ENCODE measurements around the gene CHRDL2.
"Not testable (repeated sequence)": the region's sequence is repeated elsewhere in the genome, so short reads cannot be mapped to it uniquely, and the experiment has no call there.

Gene CHRDL2

GRCh38 chr11:74669211-74670160 lies 61.7 kb downstream of the CHRDL2 start:
- no peak for DNase-seq

- DNase-seq = no peak
Observed at GRCh38 chr11:74663315-74663714, 67.9 kb downstream of the CHRDL2 start.

GRCh38 chr11:74662487-74663103 lies 68.6 kb downstream of the CHRDL2 start:
- DNase-seq = no peak

GRCh38 chr11:74659124-74659523 lies 72.1 kb downstream of the CHRDL2 start:
- not testable (repeated sequence) for DNase-seq

- no peak for DNase-seq
Observed at GRCh38 chr11:74654976-74655375, 76.2 kb downstream of the CHRDL2 start.

- DNase-seq = no peak
Observed at GRCh38 chr11:74650498-74650897, 80.7 kb downstream of the CHRDL2 start.

GRCh38 chr11:74648894-74649293 lies 82.3 kb downstream of the CHRDL2 start:
- no peak for DNase-seq

- no peak for DNase-seq
Observed at GRCh38 chr11:74647831-74648230, 83.4 kb downstream of the CHRDL2 start.

- DNase-seq = no peak
Observed at GRCh38 chr11:74647404-74647803, 83.8 kb downstream of the CHRDL2 start.

GRCh38 chr11:74646954-74647353 lies 84.3 kb downstream of the CHRDL2 start:
- DNase-seq = no peak

All from GF-D8 (cell line).